ENCODE data around the gene GSDMA. TPM values are rescaled to one million over a fixed set of nuclear protein-coding genes. Genes with fewer than 3 reads are reported as not detected.

Gene GSDMA
- total RNA-seq, 1 experiment from 2014 or later = 0.55 TPM

- Histone ChIP-seq H4K20me1 (ENCODE audit: insufficient read depth) (peaks cover 10% of the 10 kb centered on the region; the same call in 1 of the 2 replicates), H3K9me3 (ENCODE audit: insufficient read depth, low read depth) (no peaks in the 10 kb centered on the region), H3K9me2 (ENCODE audit: insufficient read depth) (no peaks in the 10 kb centered on the region), H3K27me3 (ENCODE audit: insufficient read depth, low read depth) (no peaks in the 10 kb centered on the region), H3K79me2 (ENCODE audit: low read depth) (peaks cover 15% of the 10 kb centered on the region), H3K4me2 (no peak overlapping the region), H3K27ac (no peak overlapping the region), H3K36me3 (ENCODE audit: low read depth) (no peaks in the 10 kb centered on the region), H3F3A (ENCODE audit: insufficient read depth, low read depth) (no peaks in the 10 kb centered on the region), H2AFZ (no peak overlapping the region), H3K4me1 (replicated peaks; ENCODE audit: insufficient read depth) (peaks cover 6% of the 10 kb centered on the region), H3K4me3 (no peak overlapping the region)
- no TSS peak for BruUV-seq (replicated peaks)
- CTCF ChIA-PET = no interaction called here
- TF ChIP-seq CTCF (conservative IDR thresholded peaks at IDR 0.05) = no peak
- no peak for TF ChIP-seq EZH2 (IDR thresholded peaks at IDR 0.05; ENCODE audit: low read depth)
- POLR2A ChIA-PET (ENCODE audit: unreplicated experiment) = no interaction called here
- intact Hi-C loops (cut with micrococcal nuclease; ENCODE audit: unreplicated experiment) = loop anchor here (10.0 kb wide), 1 partner anchor 167 kb away; no protein-coding TSS in a partner anchor
- DNase-seq = no peak
Observed at GRCh38 chr17:39921323-39921722, 41.5 kb upstream of the GSDMA start.

- peaks cover 22% of the 10 kb centered on the region for H3K79me2 ChIP-seq (ENCODE audit: low read depth)
- H3F3A ChIP-seq (ENCODE audit: insufficient read depth, low read depth) = no peaks in the 10 kb centered on the region
- DNase-seq = no peak
- H3K4me1 ChIP-seq (replicated peaks; ENCODE audit: insufficient read depth) = peaks cover 10% of the 10 kb centered on the region
- no peak overlapping the region for H2AFZ ChIP-seq
- H3K9me3 ChIP-seq (ENCODE audit: insufficient read depth, low read depth) = no peaks in the 10 kb centered on the region
- no TSS peak for BruUV-seq (replicated peaks)
- no peak overlapping the region for H3K4me2 ChIP-seq
- TF ChIP-seq CTCF (conservative IDR thresholded peaks at IDR 0.05) (no peak), EZH2 (IDR thresholded peaks at IDR 0.05; ENCODE audit: low read depth) (no peak)
- peaks cover 10% of the 10 kb centered on the region; the same call in 1 of the 2 replicates for H4K20me1 ChIP-seq (ENCODE audit: insufficient read depth)
- no peak overlapping the region for H3K4me3 ChIP-seq
- intact Hi-C loops (cut with micrococcal nuclease; ENCODE audit: unreplicated experiment) = loop anchor here (10.0 kb wide), 1 partner anchor 167 kb away; no protein-coding TSS in a partner anchor
- POLR2A ChIA-PET (ENCODE audit: unreplicated experiment) = no interaction called here
- no peaks in the 10 kb centered on the region for H3K27me3 ChIP-seq (ENCODE audit: insufficient read depth, low read depth)
- H3K36me3 ChIP-seq (ENCODE audit: low read depth) = no peaks in the 10 kb centered on the region
- H3K9me2 ChIP-seq (ENCODE audit: insufficient read depth) = no peaks in the 10 kb centered on the region
- CTCF ChIA-PET = no interaction called here
- H3K27ac ChIP-seq = no peak overlapping the region
Observed at GRCh38 chr17:39922006-39922405, 40.8 kb upstream of the GSDMA start.

GRCh38 chr17:39923230-39923629 is 39.6 kb upstream of the GSDMA start:
- H3K4me2 ChIP-seq = no peak overlapping the region
- peaks cover 17% of the 10 kb centered on the region for H3K4me1 ChIP-seq (replicated peaks; ENCODE audit: insufficient read depth)
- no peaks in the 10 kb centered on the region for H3K27me3 ChIP-seq (ENCODE audit: insufficient read depth, low read depth)
- no peaks in the 10 kb centered on the region for H3K36me3 ChIP-seq (ENCODE audit: low read depth)
- peaks cover 4% of the 10 kb centered on the region; the same call in 1 of the 2 replicates for H3F3A ChIP-seq (ENCODE audit: insufficient read depth, low read depth)
- CTCF ChIA-PET = no interaction called here
- no TSS peak for BruUV-seq (replicated peaks)
- H4K20me1 ChIP-seq (ENCODE audit: insufficient read depth) = peaks cover 10% of the 10 kb centered on the region; the same call in 1 of the 2 replicates
- no peaks in the 10 kb centered on the region for H3K9me3 ChIP-seq (ENCODE audit: insufficient read depth, low read depth)
- DNase-seq = no peak
- POLR2A ChIA-PET (ENCODE audit: unreplicated experiment) = no interaction called here
- H3K9me2 ChIP-seq (ENCODE audit: insufficient read depth) = no peaks in the 10 kb centered on the region
- intact Hi-C loops (cut with micrococcal nuclease; ENCODE audit: unreplicated experiment) = loop anchor here (10.0 kb wide), 1 partner anchor 168 kb away; no protein-coding TSS in a partner anchor
- no peak overlapping the region for H3K27ac ChIP-seq
- H3K79me2 ChIP-seq (ENCODE audit: low read depth) = peaks cover 25% of the 10 kb centered on the region
- TF ChIP-seq CTCF (conservative IDR thresholded peaks at IDR 0.05) = no peak
- TF ChIP-seq EZH2 (IDR thresholded peaks at IDR 0.05; ENCODE audit: low read depth) = no peak
- no peak overlapping the region for H3K4me3 ChIP-seq
- no peak overlapping the region for H2AFZ ChIP-seq

Data from PC-9 (cell line).